Activated CD4-positive, alpha-beta T cell treated with anti-CD3 and anti-CD28 coated beads, Interleukin-2, amount 50 U/mL, for 24 hours (primary cell): ENCODE measurements around the gene S1PR2.
A peak's percentile ranks its signal among the peaks of the same experiment; 100 is the strongest.

Source experiments
- DNase-seq, 2 donors: peaks; one replicate each; pipeline ENCODE4 v3.0.0-alpha.2; 2020; ENCODE audit warnings: low read depth in 1 of 2, low spot score in 1 of 2

Gene S1PR2

DNA sequence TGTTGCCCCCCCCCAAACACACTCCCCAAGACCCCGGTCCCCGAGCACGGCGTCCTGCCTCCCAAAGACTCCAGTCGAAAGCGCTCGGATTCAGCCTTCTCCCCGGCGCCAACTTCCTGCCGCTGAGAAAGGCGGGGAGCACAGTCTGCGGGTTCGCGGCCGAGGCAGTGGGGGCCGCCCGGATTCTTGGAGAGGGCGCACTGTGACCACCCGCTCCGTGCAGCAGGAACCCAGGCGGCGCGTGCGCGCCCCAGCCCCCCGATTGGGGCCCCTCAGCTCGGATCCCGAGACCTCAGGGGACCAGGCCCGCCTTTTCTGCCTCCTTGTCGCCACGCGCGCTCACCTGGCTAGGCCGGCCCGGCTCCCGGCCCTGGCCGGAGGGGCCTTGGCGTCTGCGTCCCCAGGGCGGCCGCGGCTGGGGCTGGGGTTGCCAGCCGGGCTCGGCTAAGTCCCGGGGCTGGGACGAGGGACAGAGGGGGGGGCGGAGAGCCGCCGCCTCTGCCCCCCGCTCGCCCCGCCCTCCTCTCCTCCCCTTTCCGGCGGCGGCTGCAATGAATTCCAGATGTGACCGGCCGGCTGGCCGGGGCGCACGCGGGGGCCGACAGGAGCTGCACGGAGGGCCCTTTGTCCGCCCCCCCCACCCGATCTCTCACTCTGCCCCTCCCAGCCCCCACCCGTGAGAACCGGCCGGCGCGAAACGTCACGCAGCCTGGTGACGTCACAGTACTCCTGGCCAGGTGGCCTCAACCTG lies at the start of gene S1PR2:
TSS of gene S1PR2 (minus strand) at position 471 of the 751 bp plus-strand sequence. CDS start 6,426 bp downstream, outside the sequence.
- DNase-seq: peak; percentile 38 to 49

- no peak for DNase-seq
These were observed 48.8 kb upstream of the S1PR2 start for GRCh38 chr19:10279737-10280442.

DNA sequence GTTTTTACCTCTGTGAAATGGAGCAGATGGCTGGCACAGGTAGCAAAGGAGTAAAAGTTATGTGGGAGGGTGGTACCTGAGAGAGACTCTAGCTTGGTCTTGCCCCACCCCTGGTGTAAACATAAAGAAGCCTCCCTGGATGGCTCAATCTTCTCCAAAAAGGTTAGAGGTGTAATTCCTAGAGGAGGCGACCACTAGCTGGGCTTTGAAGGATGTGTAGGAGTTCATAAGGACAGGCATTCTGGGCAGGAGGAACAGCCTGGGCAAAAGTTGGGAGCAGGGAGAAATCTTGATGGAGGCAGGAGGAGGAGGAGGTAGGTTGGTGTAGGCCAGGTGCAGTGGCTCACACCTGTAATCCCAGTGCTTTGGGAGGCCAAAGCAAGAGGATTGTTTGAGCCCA lies 47.8 kb upstream of the S1PR2 start:
- no peak for DNase-seq

GRCh38 chr19:10277795-10278589 lies 46.9 kb upstream of the S1PR2 start:
- DNase-seq: no peak

DNA sequence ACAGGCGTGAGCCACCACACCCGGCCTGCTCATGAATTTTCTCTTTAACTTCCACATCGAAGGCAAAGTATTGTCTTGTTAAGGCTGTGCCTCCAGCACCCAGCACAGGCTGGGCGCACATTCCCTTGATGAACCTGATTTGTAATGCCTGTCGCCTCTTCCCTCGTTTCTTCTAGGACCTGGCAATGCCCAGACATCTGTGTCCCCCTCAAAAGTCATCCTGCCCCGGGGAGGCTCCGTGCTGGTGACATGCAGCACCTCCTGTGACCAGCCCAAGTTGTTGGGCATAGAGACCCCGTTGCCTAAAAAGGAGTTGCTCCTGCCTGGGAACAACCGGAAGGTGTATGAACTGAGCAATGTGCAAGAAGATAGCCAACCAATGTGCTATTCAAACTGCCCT lies 43.5 kb upstream of the S1PR2 start:
- no peak for DNase-seq

GRCh38 chr19:10271543-10272086 lies 40.5 kb upstream of the S1PR2 start:
- peak in 1 of 2 donors; percentile 20 for DNase-seq

DNA sequence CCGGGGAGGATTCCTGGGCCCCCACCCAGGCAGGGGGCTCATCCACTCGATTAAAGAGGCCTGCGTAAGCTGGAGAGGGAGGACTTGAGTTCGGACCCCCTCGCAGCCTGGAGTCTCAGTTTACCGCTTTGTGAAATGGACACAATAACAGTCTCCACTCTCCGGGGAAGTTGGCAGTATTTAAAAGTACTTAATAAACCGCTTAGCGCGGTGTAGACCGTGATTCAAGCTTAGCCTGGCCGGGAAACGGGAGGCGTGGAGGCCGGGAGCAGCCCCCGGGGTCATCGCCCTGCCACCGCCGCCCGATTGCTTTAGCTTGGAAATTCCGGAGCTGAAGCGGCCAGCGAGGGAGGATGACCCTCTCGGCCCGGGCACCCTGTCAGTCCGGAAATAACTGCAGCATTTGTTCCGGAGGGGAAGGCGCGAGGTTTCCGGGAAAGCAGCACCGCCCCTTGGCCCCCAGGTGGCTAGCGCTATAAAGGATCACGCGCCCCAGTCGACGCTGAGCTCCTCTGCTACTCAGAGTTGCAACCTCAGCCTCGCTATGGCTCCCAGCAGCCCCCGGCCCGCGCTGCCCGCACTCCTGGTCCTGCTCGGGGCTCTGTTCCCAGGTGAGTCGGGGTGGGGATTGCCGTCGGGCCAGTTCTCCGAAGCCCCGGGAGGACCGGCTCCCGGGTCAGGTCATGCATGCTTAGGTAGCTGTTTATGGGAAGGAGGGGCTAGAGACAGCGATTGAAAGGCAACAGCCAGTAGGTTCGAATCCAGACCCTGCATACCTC lies 39.7 kb upstream of the S1PR2 start, which contains the start of gene ICAM1:
TSS of gene ICAM1 (plus strand) at position 505 of the 779 bp plus-strand sequence. CDS start at position 545, 40 bp downstream.
- peak in 1 of 2 donors; percentile 56 for DNase-seq

DNA sequence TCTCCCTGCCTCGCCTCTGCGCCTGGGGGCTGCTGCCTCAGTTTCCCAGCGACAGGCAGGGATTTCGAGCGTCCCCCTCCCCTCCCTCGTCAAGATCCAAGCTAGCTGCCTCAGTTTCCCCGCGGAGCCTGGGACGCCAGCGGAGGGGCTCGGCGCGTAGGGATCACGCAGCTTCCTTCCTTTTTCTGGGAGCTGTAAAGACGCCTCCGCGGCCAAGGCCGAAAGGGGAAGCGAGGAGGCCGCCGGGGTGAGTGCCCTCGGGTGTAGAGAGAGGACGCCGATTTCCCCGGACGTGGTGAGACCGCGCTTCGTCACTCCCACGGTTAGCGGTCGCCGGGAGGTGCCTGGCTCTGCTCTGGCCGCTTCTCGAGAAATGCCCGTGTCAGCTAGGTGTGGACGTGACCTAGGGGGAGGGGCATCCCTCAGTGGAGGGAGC lies 39.1 kb upstream of the S1PR2 start:
- peak in 1 of 2 donors; percentile 38 for DNase-seq

GRCh38 chr19:10269333-10270179 lies 38.4 kb upstream of the S1PR2 start:
- DNase-seq: peak; percentile 80 to 81

GRCh38 chr19:10268071-10268470 lies 36.9 kb upstream of the S1PR2 start:
- no peak for DNase-seq

GRCh38 chr19:10266706-10267105 lies 35.6 kb upstream of the S1PR2 start:
- no peak for DNase-seq

- no peak for DNase-seq
These were observed 31.6 kb upstream of the S1PR2 start for GRCh38 chr19:10262771-10263170.

GRCh38 chr19:10260141-10260584 lies 29.0 kb upstream of the S1PR2 start:
- DNase-seq: peak; percentile 42 to 59

- DNase-seq: peak; percentile 79 to 87
These were observed 28.2 kb upstream of the S1PR2 start for GRCh38 chr19:10259162-10259905.

DNA sequence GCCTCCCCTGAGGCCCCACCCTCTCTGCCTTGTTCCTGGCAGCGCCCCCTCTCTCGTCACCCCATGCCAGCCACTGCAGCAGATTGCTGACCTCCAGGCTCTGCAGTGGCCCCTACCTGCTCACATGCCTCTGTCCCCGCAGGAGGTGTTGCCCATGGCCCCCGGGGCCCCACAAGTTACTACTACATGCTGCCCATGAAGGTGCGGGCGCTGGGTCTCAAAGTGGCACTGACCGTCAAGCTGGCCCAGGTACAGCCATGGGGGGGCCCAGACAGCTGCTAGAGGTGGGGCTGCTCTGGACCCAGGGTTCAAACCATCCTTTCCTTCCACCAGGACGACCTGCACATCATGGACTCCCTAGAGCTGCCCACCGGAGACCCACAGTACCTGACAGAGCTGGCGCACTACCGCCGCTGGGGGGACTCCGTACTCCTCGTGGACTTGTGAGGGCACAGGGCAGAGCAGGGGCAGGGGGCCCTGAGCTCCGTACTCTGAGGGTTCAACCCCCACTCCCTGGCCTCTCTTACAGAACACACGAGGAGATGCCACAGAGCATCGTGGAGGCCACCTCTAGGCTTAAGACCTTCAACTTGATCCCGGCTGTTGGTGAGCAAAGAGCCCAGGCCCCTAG lies 27.1 kb upstream of the S1PR2 start:
- no peak for DNase-seq

DNA sequence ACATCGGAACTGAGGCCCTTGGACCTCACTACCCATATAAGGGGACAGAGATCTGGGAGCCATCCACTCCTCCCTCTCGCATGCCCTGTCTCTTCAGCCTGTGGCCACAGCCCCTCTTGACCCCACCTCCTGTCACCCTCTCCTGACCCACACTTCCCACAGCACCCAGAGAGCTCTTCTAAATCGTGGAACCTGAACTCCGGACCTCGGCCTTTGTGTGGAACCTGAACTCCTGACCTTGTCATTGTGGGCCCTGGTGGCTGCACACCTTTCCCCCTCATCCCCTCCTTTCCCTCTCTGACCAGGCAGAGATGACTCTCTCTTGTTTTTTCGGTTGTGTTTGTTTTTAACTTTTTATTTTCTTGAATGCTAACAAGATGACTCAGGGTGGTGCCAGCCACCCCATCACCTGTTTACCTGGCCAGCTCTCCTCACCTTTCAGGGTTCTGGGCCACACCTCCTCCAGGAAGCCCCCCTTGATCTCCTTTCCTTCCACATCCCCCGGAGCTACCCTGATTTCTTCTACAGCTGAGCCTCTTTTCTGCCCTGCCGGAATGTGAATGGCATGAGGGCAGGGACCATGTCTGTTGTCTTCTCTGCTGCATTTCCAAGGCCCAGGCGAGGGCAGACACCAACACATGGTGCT lies 26.0 kb upstream of the S1PR2 start:
- no peak for DNase-seq

DNA sequence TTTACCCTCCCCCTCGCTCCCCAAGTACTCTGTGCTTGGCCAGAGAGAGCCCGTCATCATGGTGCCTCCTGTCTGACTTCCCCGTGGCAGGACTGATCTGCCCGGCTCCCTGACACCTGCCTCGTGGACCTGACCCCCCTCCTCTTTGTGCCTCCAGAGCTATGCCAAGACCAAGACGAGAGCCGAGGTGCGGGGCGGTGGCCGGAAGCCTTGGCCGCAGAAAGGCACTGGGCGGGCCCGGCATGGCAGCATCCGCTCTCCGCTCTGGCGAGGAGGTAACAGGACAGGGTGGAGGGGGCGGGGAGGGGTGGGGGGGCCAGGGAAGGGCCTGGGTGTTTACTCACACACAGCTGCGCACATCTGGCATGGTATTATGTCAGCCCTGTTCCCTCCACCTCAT lies 25.4 kb upstream of the S1PR2 start:
- DNase-seq: no peak

DNA sequence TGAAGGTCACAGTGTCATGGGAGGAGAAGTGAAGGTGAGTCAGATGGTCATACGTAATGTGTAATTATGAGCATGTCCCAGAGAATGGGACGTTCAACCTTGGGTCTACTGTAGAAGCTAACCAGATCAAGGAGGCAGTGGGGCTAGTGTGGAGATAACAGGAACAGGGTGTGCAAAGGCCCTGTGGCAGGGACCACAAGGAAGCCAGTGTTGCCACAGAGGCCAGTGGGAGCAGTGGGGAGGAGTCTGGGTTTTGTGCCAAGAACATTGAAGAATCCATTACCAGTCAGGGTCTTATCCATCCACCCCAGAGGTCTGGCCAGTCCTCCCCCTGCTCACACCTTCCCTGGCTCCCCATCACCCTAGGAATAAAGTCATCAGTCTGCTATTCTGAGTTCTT lies 24.2 kb upstream of the S1PR2 start:
- no peak for DNase-seq
